Neural progenitor cell (in vitro differentiated cells): ENCODE results near the gene GPR107. TPM values are rescaled to one million over a fixed set of nuclear protein-coding genes. Genes with fewer than 3 reads are reported as not detected.

ENCODE experiments used
- DNase-seq: peaks from one replicate; pipeline ENCODE4 v3.0.0-alpha.2; 2016; ENCODE audit warnings: low spot score
- H2AFZ ChIP-seq: fragments of 200-600 bp; sonication (generic); replicated peaks from 2 replicates; pipeline ENCODE4 v1.6.1; 2016; ENCODE audit warnings: antibody characterized with exemption
- H3F3A ChIP-seq: fragments of 200-600 bp; sonication (generic); 2 replicates; pipeline ENCODE4 v1.6.1; 2016; ENCODE audit warnings: antibody characterized with exemption, low read depth
- H3K27ac ChIP-seq: fragments of 200-600 bp; sonication (generic); 2 replicates; pipeline ENCODE4 v1.5.1; 2016; ENCODE audit warnings: mild to moderate bottlenecking
- H3K27me3 ChIP-seq: fragments of 200-600 bp; sonication (generic); 2 replicates; pipeline ENCODE4 v1.6.1; 2016; ENCODE audit warnings: mild to moderate bottlenecking, moderate library complexity
- H3K36me3 ChIP-seq: fragments of 200-600 bp; sonication (generic); 2 replicates; pipeline ENCODE4 v1.5.1; 2016
- H3K4me1 ChIP-seq: fragments of 200-600 bp; sonication (generic); 2 replicates; pipeline ENCODE4 v1.6.1; 2016; ENCODE audit warnings: mixed run types
- H3K4me2 ChIP-seq: fragments of 200-600 bp; sonication (generic); 2 replicates; pipeline ENCODE4 v1.6.1; 2016
- H3K4me3 ChIP-seq: fragments of 200-600 bp; sonication (generic); 2 replicates; pipeline ENCODE4 v1.5.1; 2016
- H3K79me2 ChIP-seq: fragments of 200-600 bp; sonication (generic); 2 replicates; pipeline ENCODE4 v1.6.1; 2016; ENCODE audit warnings: low read depth
- H3K9ac ChIP-seq: fragments of 200-600 bp; sonication (generic); 2 replicates; pipeline ENCODE4 v1.6.1; 2016
- H3K9me3 ChIP-seq: fragments of 200-600 bp; sonication (generic); 2 replicates; pipeline ENCODE4 v1.5.1; 2016; ENCODE audit warnings: low read depth
- H4K20me1 ChIP-seq: fragments of 200-600 bp; sonication (generic); 2 replicates; pipeline ENCODE4 v1.6.1; 2016; ENCODE audit warnings: low read depth
- H3K27ac Mint-ChIP-seq: 3 replicates; pipeline ENCODE4 v1.8.0; 2021; ENCODE audit warnings: mixed read lengths
- H3K27me3 Mint-ChIP-seq: 2 replicates; pipeline ENCODE4 v1.8.0; 2022; ENCODE audit warnings: low read depth, mild to moderate bottlenecking, inconsistent platforms, moderate library complexity, mixed read lengths; ENCODE audit not compliant: insufficient read depth
- H3K36me3 Mint-ChIP-seq: 3 replicates; pipeline ENCODE4 v1.8.0; 2021; ENCODE audit warnings: mixed read lengths
- H3K4me1 Mint-ChIP-seq: 3 replicates; pipeline ENCODE4 v1.8.0; 2021; ENCODE audit warnings: mixed read lengths
- H3K4me3 Mint-ChIP-seq: 3 replicates; pipeline ENCODE4 v1.8.0; 2021; ENCODE audit warnings: mild to moderate bottlenecking, moderate library complexity, mixed read lengths
- H3K9me3 Mint-ChIP-seq: 3 replicates; pipeline ENCODE4 v1.8.0; 2020; ENCODE audit warnings: mixed read lengths
- CTCF ChIP-seq: fragments of 200-600 bp; sonication (generic); IDR thresholded peaks from 2 replicates; pipeline ENCODE4 v1.5.1; 2017; ENCODE audit warnings: antibody characterized with exemption, mild to moderate bottlenecking
- EZH2 ChIP-seq: fragments of 200-600 bp; sonication (generic); IDR thresholded peaks from 2 replicates; pipeline ENCODE4 v1.6.1; 2017; ENCODE audit warnings: antibody characterized with exemption, mild to moderate bottlenecking, moderate library complexity
- EZH2phosphoT487 ChIP-seq: fragments of 200-600 bp; sonication (generic); IDR thresholded peaks from 2 replicates; pipeline ENCODE4 v1.6.1; 2017; ENCODE audit warnings: antibody characterized with exemption
- total RNA-seq: library from RNA; depleted of rRNA; stranded (reverse); fragments of >200 nt; gene quantifications from 2 replicates; pipeline ENCODE4 v1.2.3, GENCODE V29; 2015; ENCODE audit warnings: low replicate concordance

GPR107 gene
- total RNA-seq, 1 donor from 2014 or later = 33.8 TPM

GRCh38 chr9:130058154-130058553 is 4.4 kb downstream of the GPR107 start:
- no peak overlapping the region for H3K27ac Mint-ChIP-seq
- DNase-seq = no peak
- TF ChIP-seq CTCF (peak; percentile 36), EZH2 (no peak), EZH2phosphoT487 (no peak)
- H3K9ac ChIP-seq = no peak overlapping the region
- H3K27me3 Mint-ChIP-seq = peaks cover 2% of the 10 kb centered on the region
- H3K27ac ChIP-seq = no peak overlapping the region
- peaks cover 5% of the 10 kb centered on the region for H3F3A ChIP-seq
- H3K36me3 ChIP-seq = no peaks in the 10 kb centered on the region
- no peak overlapping the region for H3K4me2 ChIP-seq
- no peak overlapping the region for H3K4me3 ChIP-seq
- H3K27me3 ChIP-seq = no peaks in the 10 kb centered on the region
- H3K79me2 ChIP-seq = peaks cover 86% of the 10 kb centered on the region
- no peaks in the 10 kb centered on the region for H3K4me1 ChIP-seq
- H3K36me3 Mint-ChIP-seq = peaks cover 6% of the 10 kb centered on the region
- H3K9me3 ChIP-seq = no peaks in the 10 kb centered on the region
- no peak overlapping the region for H2AFZ ChIP-seq
- peaks cover 9% of the 10 kb centered on the region for H3K4me1 Mint-ChIP-seq
- H3K4me3 Mint-ChIP-seq = no peak overlapping the region
- H4K20me1 ChIP-seq = peaks cover 5% of the 10 kb centered on the region
- no peaks in the 10 kb centered on the region for H3K9me3 Mint-ChIP-seq

- no peak for DNase-seq
- no peaks in the 10 kb centered on the region for H3F3A ChIP-seq
- H3K9ac ChIP-seq = no peak overlapping the region
- Mint-ChIP-seq H3K4me1 (peaks cover 9% of the 10 kb centered on the region), H3K27me3 (peaks cover 5% of the 10 kb centered on the region), H3K4me3 (no peak overlapping the region), H3K27ac (no peak overlapping the region), H3K9me3 (no peaks in the 10 kb centered on the region), H3K36me3 (peaks cover 6% of the 10 kb centered on the region)
- H3K4me1 ChIP-seq = no peaks in the 10 kb centered on the region
- no peaks in the 10 kb centered on the region for H3K27me3 ChIP-seq
- no peak overlapping the region for H3K27ac ChIP-seq
- no peaks in the 10 kb centered on the region for H3K9me3 ChIP-seq
- peaks cover 90% of the 10 kb centered on the region for H3K79me2 ChIP-seq
- H3K36me3 ChIP-seq = no peaks in the 10 kb centered on the region
- H3K4me3 ChIP-seq = no peak overlapping the region
- H3K4me2 ChIP-seq = no peak overlapping the region
- no peak overlapping the region for H2AFZ ChIP-seq
- no peak for TF ChIP-seq EZH2phosphoT487
- no peak for TF ChIP-seq CTCF
- peaks cover 5% of the 10 kb centered on the region for H4K20me1 ChIP-seq
Measured at GRCh38 chr9:130058887-130059286, 5.2 kb downstream of the GPR107 start.

GRCh38 chr9:130060296-130060695 is 6.6 kb downstream of the GPR107 start:
- TF ChIP-seq EZH2phosphoT487 (no peak), CTCF (no peak), EZH2 (no peak)
- Histone ChIP-seq H3K27me3 (no peaks in the 10 kb centered on the region), H3K4me3 (no peak overlapping the region), H3K4me2 (no peak overlapping the region), H4K20me1 (peaks cover 5% of the 10 kb centered on the region), H3K9me3 (no peaks in the 10 kb centered on the region), H3K27ac (no peak overlapping the region), H3K79me2 (peaks cover 86% of the 10 kb centered on the region), H2AFZ (no peak overlapping the region), H3K36me3 (no peaks in the 10 kb centered on the region), H3K4me1 (no peaks in the 10 kb centered on the region), H3F3A (no peaks in the 10 kb centered on the region), H3K9ac (no peak overlapping the region)
- Mint-ChIP-seq H3K27me3 (peaks cover 5% of the 10 kb centered on the region), H3K27ac (no peak overlapping the region), H3K9me3 (no peaks in the 10 kb centered on the region), H3K4me3 (no peak overlapping the region), H3K4me1 (no peaks in the 10 kb centered on the region), H3K36me3 (peaks cover 11% of the 10 kb centered on the region)
- no peak for DNase-seq
